GM19193 (cell line): ENCODE data around the gene KRTAP4-8.
"Not testable (repeated sequence)": the region's sequence is repeated elsewhere in the genome, so short reads cannot be mapped to it uniquely, and the experiment has no call there.

Experiments used
- POLR2A ChIP-seq: IDR thresholded peaks from 4 replicates; pipeline ENCODE4 v1.6.1; 2011; ENCODE audit not compliant: insufficient read depth, insufficient read length; ENCODE audit errors: extremely low read depth

Gene KRTAP4-8

DNA sequence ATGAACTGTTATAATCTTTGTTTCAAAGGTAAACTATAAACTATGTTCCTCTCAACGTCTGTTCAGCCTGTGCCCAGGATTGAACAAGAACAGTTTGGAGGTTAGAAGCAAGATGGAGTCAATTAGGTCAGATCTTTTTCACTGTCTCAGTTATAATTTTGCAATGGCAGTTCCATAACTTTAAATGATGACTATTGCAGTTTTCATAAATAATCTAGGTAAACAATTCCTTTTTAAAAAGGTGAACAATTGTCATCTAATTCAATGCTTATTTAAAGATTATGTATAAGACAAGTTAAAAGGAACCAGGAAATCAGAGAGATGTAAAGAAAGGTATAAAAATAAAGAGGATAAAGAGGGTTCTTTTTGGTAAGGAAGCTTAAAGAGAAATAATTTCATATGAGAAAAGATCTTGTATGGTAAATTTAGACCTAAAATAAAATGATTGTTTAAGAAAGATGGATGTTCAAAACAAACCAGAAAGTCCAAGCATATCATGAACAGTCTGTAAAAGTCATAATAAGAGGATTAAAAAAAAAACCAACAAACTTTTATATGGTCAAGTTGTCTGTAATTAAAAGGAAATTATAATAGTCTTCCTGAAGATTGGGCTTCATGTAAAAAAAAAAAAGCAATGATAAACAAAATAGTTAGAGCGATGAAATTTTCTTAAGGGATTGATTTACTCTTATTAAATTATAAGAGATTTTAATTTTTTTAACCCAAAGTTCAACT lies 13.4 kb upstream of the KRTAP4-8 start:
- no peak for TF ChIP-seq POLR2A

DNA sequence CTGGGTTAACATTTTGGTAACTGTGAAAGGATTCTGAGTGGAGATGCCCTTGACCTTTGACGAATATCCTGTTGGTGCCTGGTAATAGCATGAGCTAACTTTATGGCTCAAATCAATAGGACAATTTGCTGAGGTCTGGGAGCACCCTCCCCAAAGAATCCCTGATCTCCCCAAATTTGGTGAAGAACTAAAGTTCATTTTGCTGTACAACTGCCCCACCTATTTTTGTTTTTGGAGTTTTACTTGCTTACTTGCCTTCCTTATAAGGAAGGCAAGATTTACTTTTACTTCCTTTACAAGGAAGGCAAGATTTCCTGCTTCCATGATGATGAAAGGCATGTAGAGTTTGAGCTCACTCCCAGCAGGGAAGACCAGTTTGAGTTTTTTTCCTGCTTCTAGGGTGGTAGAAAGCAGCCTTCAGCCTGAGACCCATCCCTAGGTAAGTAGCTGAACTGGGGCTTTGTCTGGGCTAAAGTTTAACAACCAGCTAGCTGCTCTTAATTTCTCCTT lies 10.1 kb upstream of the KRTAP4-8 start:
- TF ChIP-seq POLR2A: no peak

DNA sequence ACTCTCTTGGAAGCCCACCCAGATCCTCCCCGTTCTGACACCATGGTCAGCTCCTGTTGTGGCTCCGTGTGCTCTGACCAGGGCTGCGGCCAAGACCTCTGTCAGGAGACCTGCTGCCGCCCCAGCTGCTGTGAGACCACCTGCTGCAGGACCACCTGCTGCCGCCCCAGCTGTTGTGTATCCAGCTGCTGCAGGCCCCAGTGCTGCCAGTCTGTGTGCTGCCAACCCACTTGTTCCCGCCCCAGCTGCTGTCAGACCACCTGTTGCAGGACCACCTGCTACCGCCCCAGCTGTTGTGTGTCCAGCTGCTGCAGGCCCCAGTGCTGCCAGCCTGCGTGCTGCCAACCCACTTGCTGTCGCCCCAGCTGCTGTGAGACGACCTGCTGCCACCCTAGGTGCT lies 7.4 kb upstream of the KRTAP4-8 start, which contains the start of gene KRTAP4-9:
Gene KRTAP4-9 (plus strand): TSS at position 43 of the 400 bp plus-strand sequence. CDS start 0 bp downstream, at position 43.
- TF ChIP-seq POLR2A: not testable (repeated sequence)

DNA sequence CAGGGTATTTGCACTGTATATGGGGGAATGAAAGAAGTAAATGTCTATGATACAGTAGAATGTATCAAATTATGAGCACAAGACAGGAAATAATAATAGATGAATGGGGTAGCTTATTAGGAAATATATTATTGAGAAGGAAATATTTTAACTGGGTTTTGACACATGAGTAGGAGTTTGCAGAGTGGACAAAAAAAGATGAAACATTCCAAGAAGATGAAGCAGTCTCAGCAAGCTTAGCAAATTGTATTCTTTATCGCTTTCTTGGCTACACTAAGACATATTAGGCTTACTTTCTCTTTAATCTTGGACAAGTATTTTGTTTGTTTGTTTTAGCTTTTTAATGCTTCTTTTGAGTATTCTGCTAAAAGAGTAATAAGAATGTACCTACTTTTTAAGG lies 6.0 kb upstream of the KRTAP4-8 start:
- no peak for TF ChIP-seq POLR2A

DNA sequence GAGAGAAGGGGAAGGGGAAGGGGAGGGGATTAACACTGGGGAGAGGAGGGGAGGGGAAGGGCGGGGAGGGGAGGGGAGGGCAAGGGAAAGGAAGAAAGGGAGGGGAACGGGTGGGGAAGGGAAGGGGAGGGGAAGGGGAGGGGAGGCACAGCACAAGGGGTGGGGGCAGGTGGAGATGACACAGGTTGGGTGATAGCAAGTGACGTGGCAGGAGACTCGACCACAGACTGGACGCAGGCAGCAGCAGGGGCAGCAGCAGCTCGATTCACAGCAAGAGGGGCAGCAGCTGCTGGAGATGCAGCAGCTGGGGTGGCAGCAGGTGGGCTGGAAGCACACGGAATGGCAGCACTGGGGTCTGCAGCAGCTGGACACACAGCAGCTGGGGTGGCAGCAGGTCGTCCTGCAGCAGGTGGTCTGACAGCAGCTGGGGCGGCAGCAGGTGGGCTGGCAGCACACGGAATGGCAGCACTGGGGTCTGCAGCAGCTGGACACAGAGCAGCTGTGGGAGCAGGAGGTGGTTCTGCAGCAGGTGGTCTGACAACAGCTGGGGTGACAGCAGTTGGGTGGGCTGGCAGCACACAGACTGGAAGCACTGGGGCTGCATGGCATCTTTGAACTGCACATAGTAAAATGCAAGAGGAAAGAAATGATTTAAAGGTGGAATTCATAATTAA lies 3.8 kb upstream of the KRTAP4-8 start, which contains the start of gene KRTAP4-16:
Gene KRTAP4-16 (minus strand): TSS at position 624 of the 674 bp plus-strand sequence. CDS start 0 bp downstream, at position 624.
- no peak for TF ChIP-seq POLR2A

DNA sequence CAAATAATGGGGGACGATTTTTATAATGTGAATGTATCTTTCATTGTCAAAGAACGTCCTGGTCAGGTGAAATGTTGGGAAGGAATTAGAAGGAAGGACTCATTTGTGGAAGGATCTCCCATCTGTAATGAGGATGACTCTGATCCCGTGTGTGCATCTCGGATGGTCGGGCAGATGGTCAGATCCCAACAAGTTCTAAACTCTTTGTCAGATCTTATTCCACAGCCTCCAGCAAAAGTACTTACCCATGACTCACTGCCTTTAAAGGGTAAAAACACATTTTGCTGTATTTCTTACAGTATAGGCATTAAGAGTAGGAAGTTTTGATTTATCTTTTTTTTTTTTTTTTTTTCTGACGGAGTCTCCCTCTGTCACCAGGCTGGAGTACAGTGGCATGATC lies 539 bp upstream of the KRTAP4-8 start:
- no peak for TF ChIP-seq POLR2A

DNA sequence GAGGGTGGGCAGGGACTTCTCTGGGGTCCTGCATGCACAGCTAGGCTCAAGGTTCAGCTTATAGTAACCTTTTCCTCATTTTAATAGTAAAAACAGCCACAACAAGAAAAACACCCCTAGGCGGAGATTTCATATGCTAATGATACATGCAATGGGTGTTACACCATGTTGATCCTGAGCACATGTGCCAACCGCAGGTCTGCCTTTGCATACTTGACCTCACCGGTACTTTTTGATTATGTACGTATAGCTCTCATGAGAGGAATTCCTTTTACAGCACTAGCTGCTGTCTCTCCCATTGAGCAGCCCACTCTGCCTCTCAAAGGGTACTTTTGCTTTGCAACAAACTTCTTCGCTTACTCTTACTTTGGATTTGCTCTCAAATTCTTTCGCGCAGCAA lies 1.9 kb downstream of the KRTAP4-8 start:
- TF ChIP-seq POLR2A: no peak

DNA sequence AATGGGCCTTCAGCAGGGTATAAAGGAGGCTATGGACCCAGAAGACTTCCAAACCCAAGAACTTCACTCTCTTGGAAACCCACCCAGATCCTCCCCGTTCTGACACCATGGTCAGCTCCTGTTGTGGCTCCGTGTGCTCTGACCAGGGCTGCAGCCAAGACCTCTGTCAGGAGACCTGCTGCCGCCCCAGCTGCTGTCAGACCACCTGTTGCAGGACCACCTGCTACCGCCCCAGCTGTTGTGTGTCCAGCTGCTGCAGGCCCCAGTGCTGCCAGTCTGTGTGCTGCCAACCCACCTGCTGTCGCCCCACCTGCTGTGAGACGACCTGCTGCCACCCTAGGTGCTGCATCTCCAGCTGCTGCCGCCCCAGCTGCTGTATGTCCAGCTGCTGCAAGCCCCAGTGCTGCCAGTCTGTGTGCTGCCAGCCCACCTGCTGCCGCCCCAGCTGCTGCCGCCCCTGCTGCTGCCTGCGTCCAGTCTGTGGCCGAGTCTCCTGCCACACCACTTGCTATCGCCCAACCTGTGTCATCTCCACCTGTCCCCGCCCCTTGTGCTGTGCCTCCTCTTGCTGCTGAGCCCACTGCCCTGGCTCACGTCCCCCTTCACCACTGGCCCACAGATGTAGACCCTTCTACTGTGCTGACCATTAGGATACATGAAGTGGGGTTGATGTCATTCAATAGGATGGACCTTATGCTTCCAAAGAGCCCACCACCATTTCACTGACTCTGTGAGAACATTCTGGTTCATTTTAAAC lies 13.7 kb downstream of the KRTAP4-8 start, which contains the start of gene KRTAP4-7:
Gene KRTAP4-7 (plus strand): TSS at position 51 of the 757 bp plus-strand sequence. CDS start 57 bp downstream, at position 108.
- not testable (repeated sequence) for TF ChIP-seq POLR2A

DNA sequence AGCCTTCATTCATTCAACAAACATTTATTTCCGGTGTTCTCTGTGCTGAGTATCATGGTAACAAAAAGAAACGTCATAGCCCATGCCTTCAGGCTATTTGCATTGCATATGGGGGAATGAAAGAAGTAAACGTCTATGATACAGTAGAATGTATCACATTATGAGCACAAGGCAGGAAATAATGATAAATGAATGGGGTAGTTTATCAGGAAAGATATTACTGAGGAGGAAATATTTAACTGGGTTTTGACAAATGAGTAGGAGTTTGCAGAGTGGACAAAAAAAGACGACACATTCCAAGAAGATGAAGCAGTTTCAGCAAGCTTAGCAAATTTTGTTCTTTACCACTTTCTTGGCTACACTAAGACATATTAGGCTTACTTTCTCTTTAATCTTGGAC lies 15.3 kb downstream of the KRTAP4-8 start:
- no peak for TF ChIP-seq POLR2A

DNA sequence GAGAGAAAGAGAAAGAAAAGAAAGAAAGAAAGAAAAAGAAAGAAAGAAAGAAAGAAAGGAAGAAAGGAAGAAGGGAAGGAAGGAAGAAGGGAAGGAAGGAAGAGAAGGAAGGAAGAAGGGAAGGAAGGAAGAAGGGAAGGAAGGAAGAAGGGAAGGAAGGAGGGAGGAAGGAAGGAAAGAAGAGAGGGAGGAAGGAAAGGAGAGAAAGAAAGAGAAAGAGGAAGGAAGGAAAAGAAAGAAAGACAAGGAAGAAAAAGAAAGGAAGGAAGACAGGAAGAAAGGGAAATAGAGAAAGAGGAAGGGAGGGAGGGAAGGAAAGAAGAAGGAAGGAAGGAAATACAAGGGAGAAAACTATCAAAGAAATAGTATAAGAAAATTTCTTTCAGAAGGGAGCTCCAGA lies 21.2 kb downstream of the KRTAP4-8 start:
- TF ChIP-seq POLR2A: no peak

DNA sequence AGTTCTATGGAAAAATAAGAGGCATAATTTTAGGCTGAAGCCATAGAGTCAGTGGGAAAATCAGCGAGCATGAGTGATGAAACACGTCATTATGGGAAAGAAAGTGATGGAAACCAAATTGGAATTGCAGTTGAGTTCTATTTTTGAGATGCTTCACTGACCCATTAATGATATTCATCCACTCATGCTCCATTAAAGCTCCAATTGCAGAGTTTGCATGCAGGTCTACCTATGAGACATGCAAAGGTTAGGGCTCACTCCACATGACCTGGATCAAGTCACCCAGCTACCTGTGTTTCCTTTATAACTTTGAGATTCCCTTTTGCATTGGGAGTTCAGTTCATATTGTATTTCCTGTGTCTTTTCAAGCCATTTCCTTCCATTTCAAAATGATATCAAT lies 24.3 kb downstream of the KRTAP4-8 start:
- no peak for TF ChIP-seq POLR2A

DNA sequence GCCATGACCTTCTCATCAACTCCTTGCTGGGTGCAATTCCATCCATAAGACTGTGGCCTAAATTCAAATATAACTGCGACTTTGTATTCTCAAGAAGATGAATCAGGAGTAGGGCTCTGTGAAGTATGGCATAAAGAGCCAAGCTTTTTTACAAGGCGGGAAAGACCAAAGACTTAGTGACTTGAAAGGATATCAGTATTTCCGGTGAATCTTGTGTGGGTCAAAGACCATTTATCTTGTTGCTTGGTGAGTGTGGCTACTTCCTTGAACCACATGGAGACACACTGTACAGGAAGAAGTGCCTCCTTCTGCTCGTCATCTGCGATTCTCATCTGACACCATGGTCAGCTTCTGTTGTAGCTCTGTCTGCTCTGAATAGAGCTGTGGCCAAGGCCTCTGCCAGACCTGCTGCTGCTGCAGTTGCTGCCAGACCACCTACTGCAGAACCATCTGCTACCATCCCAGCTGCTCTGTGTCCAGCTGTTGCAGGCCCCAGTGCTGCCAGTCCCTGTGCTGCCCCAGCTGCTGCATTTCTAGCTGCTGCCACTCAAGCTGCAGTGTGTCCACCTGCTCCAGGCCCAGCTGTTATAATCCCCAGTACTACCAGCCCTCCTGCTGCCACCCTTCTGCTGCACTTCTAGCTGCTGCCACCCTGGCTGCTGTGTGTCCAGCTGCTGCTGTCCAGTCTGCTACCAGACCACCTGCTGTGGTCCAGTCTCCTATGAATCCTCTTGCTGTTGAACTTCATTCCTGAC lies 26.2 kb downstream of the KRTAP4-8 start:
- TF ChIP-seq POLR2A: no peak

DNA sequence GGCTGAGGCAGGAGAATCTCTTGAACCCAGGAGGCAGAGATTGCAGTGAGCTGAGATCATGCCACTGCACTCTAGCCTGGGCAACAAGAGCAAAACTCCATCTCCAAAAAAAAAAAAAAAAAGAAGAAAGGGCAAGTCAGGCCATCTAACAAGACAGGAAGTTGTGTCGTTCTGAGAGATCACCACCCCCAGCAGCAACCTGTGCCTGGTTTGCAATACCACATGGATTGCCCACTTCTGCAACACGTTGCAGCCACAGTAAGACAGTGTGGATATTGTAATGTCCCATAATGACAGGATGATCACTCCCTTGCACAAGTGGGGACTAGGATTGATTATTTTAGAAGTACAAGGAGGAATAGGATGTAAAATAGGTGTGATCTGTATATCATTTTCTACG lies 28.9 kb downstream of the KRTAP4-8 start:
- TF ChIP-seq POLR2A: no peak

DNA sequence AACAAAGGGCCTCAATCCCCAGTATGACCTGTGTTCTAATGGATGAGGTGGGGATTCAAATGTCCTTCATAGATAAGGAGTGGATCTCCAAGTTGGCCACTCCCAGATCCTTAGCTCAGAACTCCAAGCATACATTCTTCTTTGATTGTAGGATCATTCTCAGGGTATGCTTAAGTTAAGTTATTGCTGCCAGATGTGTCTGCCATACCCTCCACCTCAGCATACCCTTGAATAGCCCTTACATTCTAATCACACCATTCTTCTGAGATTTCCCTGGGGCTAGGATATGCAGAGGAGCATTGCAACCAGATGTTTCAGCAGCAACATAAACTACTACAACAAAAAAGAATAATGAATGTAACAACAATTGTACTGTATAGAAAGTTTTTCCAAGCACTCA lies 30.7 kb downstream of the KRTAP4-8 start:
- TF ChIP-seq POLR2A: no peak
